Gastrocnemius medialis (tissue), 4 donors: ENCODE results near the gene TMEM129. TPM values are rescaled to one million over a fixed set of nuclear protein-coding genes. Genes with fewer than 3 reads are reported as not detected.

ENCODE experiments used
- ATAC-seq, 2 donors: fragments of 150-250 bp; one replicate each; pipeline ENCODE4 v1.9.1; 2016
- DNase-seq, 2 donors: peaks; one replicate each; pipeline ENCODE4 v3.0.0-alpha.2; 2019
- H3K27ac ChIP-seq, 4 donors: fragments of 200-600 bp; sonication (generic); 1 replicate in 1 of 4; 2 replicates in 3 of 4; pipeline ENCODE4 v1.5.1; 2016 to 2018; ENCODE audit warnings: mild to moderate bottlenecking in 2 of 4, moderate library complexity in 1 of 4
- H3K27me3 ChIP-seq, 3 donors: fragments of 200-600 bp; sonication (generic) in 2 of 3; 1 replicate in 1 of 3; 2 replicates in 2 of 3; pipeline versions ENCODE4 v1.5.1 to v1.6.0; 2016 to 2019; ENCODE audit warnings: mild to moderate bottlenecking in 1 of 3, moderate library complexity in 1 of 3
- H3K36me3 ChIP-seq, 2 donors: fragments of 200-600 bp; sonication (generic) in 1 of 2; one replicate each; pipeline ENCODE4 v1.5.1; 2017 to 2018
- H3K4me1 ChIP-seq, 2 donors: fragments of 200-600 bp; sonication (generic) in 1 of 2; one replicate each; pipeline ENCODE4 v1.5.1; 2016 to 2017; ENCODE audit warnings: mild to moderate bottlenecking in 2 of 2
- H3K4me3 ChIP-seq, 4 donors: fragments of 200-600 bp; sonication (generic) in 3 of 4; 1 replicate in 1 of 4; 2 replicates in 3 of 4; pipeline ENCODE4 v1.5.1; 2016 to 2019; ENCODE audit warnings: mild to moderate bottlenecking in 2 of 4
- H3K9me3 ChIP-seq, 3 donors: fragments of 200-600 bp; sonication (generic) in 2 of 3; 1 replicate in 1 of 3; 2 replicates in 2 of 3; pipeline ENCODE4 v1.5.1; 2016 to 2019
- CTCF ChIP-seq, 5 experiments: fragments of 450-650 bp in 3 of 5; fragments of 200-600 bp in 2 of 5; sonication (generic) in 2 of 5; IDR thresholded peaks in 4 of 5; conservative IDR thresholded peaks in 1 of 5; 1 replicate in 4 of 5; 2 replicates in 1 of 5; pipeline ENCODE4 v1.5.1; 2016 to 2019; ENCODE audit warnings: antibody characterized with exemption in 5 of 5, mild to moderate bottlenecking in 3 of 5, moderate library complexity in 3 of 5
- POLR2A ChIP-seq, 2 donors: fragments of 450-650 bp; IDR thresholded peaks; one replicate each; pipeline ENCODE4 v1.6.1; 2017; ENCODE audit warnings: antibody characterized with exemption in 2 of 2, mild to moderate bottlenecking in 2 of 2, moderate library complexity in 2 of 2
- in situ Hi-C, 4 donors: fragments of 200-750 bp; cut with MboI; loops; one replicate each; pipeline versions ENCODE4 v1.15.0 to v1.8.0; 2017; ENCODE audit warnings: low sequenced_read_pairs in 4 of 4
- intact Hi-C: fragments of 100-400 bp; cut with DNase I; formaldehyde crosslinking; loops from one replicate; pipeline ENCODE4 v1.15.1; 2023; ENCODE audit warnings: low total_unique reads
- total RNA-seq, 4 donors: library from RNA; depleted of rRNA; stranded (reverse); fragments of >200 nt; gene quantifications; one replicate each; pipeline versions ENCODE4 v1.1.0 to v1.2.3, GENCODE V29; 2016

Gene TMEM129
- total RNA-seq, 4 donors from 2014 or later, result 30.3 to 78.0 (median 44.2) TPM

GRCh38 chr4:1749826-1750225, 28.7 kb upstream of the TMEM129 start:
- H3K27me3 ChIP-seq, result no peaks in the 10 kb centered on the region
- no peaks in the 10 kb centered on the region for H3K36me3 ChIP-seq
- no peaks in the 10 kb centered on the region for H3K4me1 ChIP-seq
- ATAC-seq, result no peak
- H3K4me3 ChIP-seq, result no peak overlapping the region
- no peaks in the 10 kb centered on the region for H3K9me3 ChIP-seq
- intact Hi-C loops, result no loop called here
- in situ Hi-C loops, result loop anchor here (10.0 to 25.0 kb wide), 3 partner anchors 137 to 155 kb away; no protein-coding TSS in a partner anchor
- DNase-seq, result no peak
- TF ChIP-seq CTCF (IDR thresholded peaks at IDR 0.05 in 4 of 5, conservative IDR thresholded peaks at IDR 0.05 in 1 of 5), result no peak
- TF ChIP-seq POLR2A (IDR thresholded peaks at IDR 0.05), result no peak
- no peak overlapping the region for H3K27ac ChIP-seq

- Histone ChIP-seq H3K36me3 (no peaks in the 10 kb centered on the region), H3K4me1 (no peaks in the 10 kb centered on the region), H3K9me3 (no peaks in the 10 kb centered on the region), H3K27ac (no peak overlapping the region), H3K4me3 (no peak overlapping the region), H3K27me3 (no peaks in the 10 kb centered on the region)
- TF ChIP-seq POLR2A (IDR thresholded peaks at IDR 0.05) (no peak), CTCF (IDR thresholded peaks at IDR 0.05 in 4 of 5, conservative IDR thresholded peaks at IDR 0.05 in 1 of 5) (no peak)
- ATAC-seq, result no peak
- no peak for DNase-seq
- in situ Hi-C loops, result loop anchor here (10.0 to 25.0 kb wide), 3 partner anchors 138 to 155 kb away; no protein-coding TSS in a partner anchor
- intact Hi-C loops, result no loop called here
Observed at GRCh38 chr4:1749370-1749769, 28.2 kb upstream of the TMEM129 start.

- peak; percentile 32 to 75 (median 71) for TF ChIP-seq CTCF (IDR thresholded peaks at IDR 0.05 in 4 of 5, conservative IDR thresholded peaks at IDR 0.05 in 1 of 5)
- no peak for TF ChIP-seq POLR2A (IDR thresholded peaks at IDR 0.05)
- Histone ChIP-seq H3K36me3 (no peaks in the 10 kb centered on the region), H3K4me1 (no peaks in the 10 kb centered on the region), H3K27ac (no peak overlapping the region), H3K4me3 (no peak overlapping the region), H3K27me3 (no peaks in the 10 kb centered on the region), H3K9me3 (no peaks in the 10 kb centered on the region)
- ATAC-seq, result no peak
- intact Hi-C loops (no loop called here), in situ Hi-C loops (loop anchor here (10.0 to 25.0 kb wide), 3 partner anchors 139 to 156 kb away; no protein-coding TSS in a partner anchor)
- DNase-seq, result no peak
Observed at GRCh38 chr4:1748465-1748995, 27.4 kb upstream of the TMEM129 start.

- H3K4me3 ChIP-seq, result no peak overlapping the region
- H3K27ac ChIP-seq, result no peak overlapping the region
- DNase-seq, result no peak
- in situ Hi-C loops (loop anchor here (10.0 to 25.0 kb wide), 3 partner anchors 140 to 157 kb away; no protein-coding TSS in a partner anchor), intact Hi-C loops (loop anchor here (2.0 kb wide), 1 partner anchor 63 kb away; no protein-coding TSS in a partner anchor)
- no peaks in the 10 kb centered on the region for H3K9me3 ChIP-seq
- no peaks in the 10 kb centered on the region for H3K36me3 ChIP-seq
- TF ChIP-seq CTCF (IDR thresholded peaks at IDR 0.05 in 4 of 5, conservative IDR thresholded peaks at IDR 0.05 in 1 of 5) (no peak), POLR2A (IDR thresholded peaks at IDR 0.05) (no peak)
- H3K27me3 ChIP-seq, result no peaks in the 10 kb centered on the region
- no peak for ATAC-seq
- no peaks in the 10 kb centered on the region for H3K4me1 ChIP-seq
Observed at GRCh38 chr4:1747603-1747967, 26.5 kb upstream of the TMEM129 start.
